Adipocyte (in vitro differentiated cells): Measurements from ENCODE around the gene C11orf68.
"Not testable (repeated sequence)": the region's sequence is repeated elsewhere in the genome, so short reads cannot be mapped to it uniquely, and the experiment has no call there.

Experiments used
- DNase-seq: peaks from one replicate; pipeline ENCODE4 v3.0.0-alpha.2; 2015; ENCODE audit warnings: low read depth
- H3K27me3 ChIP-seq: replicated peaks from 2 replicates; pipeline ENCODE4 v1.7.0; 2013; ENCODE audit warnings: mild to moderate bottlenecking, low read length, moderate library complexity; ENCODE audit not compliant: control insufficient read depth, insufficient read depth
- H3K36me3 ChIP-seq: 2 replicates; pipeline ENCODE4 v1.7.0; 2013; ENCODE audit warnings: low read length, mild to moderate bottlenecking, moderate library complexity; ENCODE audit not compliant: control insufficient read depth, insufficient read depth, severe bottlenecking
- H3K4me1 ChIP-seq: 2 replicates; pipeline ENCODE4 v1.7.0; 2013; ENCODE audit warnings: mild to moderate bottlenecking, low read length, moderate library complexity; ENCODE audit not compliant: control insufficient read depth, insufficient read depth
- H3K4me3 ChIP-seq: 2 replicates; pipeline ENCODE4 v1.7.0; 2013; ENCODE audit warnings: mild to moderate bottlenecking, low read length, moderate library complexity
- H3K9ac ChIP-seq: 2 replicates; pipeline ENCODE4 v1.7.0; 2013; ENCODE audit warnings: mild to moderate bottlenecking, low read length, moderate library complexity
- H3K9me3 ChIP-seq: 2 replicates; pipeline ENCODE4 v1.7.0; 2013; ENCODE audit warnings: mild to moderate bottlenecking, low read length, moderate library complexity; ENCODE audit not compliant: control insufficient read depth

The C11orf68 gene

GRCh38 chr11:65895482-65895981 is 23.3 kb downstream of the C11orf68 start:
- H3K36me3 ChIP-seq, result peaks cover 38% of the 10 kb centered on the region
- H3K4me1 ChIP-seq, result peaks cover 54% of the 10 kb centered on the region
- no peaks in the 10 kb centered on the region for H3K9me3 ChIP-seq
- no peak overlapping the region for H3K4me3 ChIP-seq
- H3K9ac ChIP-seq, result peak overlapping the region; percentile 91
- H3K27me3 ChIP-seq, result no peaks in the 10 kb centered on the region
- no peak for DNase-seq

- H3K36me3 ChIP-seq, result peaks cover 38% of the 10 kb centered on the region
- no peaks in the 10 kb centered on the region for H3K9me3 ChIP-seq
- no peak overlapping the region for H3K4me3 ChIP-seq
- H3K9ac ChIP-seq, result peak overlapping the region; percentile 78
- no peak for DNase-seq
- no peaks in the 10 kb centered on the region for H3K27me3 ChIP-seq
- peaks cover 63% of the 10 kb centered on the region for H3K4me1 ChIP-seq
Measured at GRCh38 chr11:65894034-65894591, 24.7 kb downstream of the C11orf68 start.

GRCh38 chr11:65892661-65893317 is 26.1 kb downstream of the C11orf68 start:
- H3K9ac ChIP-seq, result peak overlapping the region; percentile 96
- peaks cover 38% of the 10 kb centered on the region for H3K36me3 ChIP-seq
- peaks cover 66% of the 10 kb centered on the region for H3K4me1 ChIP-seq
- H3K4me3 ChIP-seq, result peak overlapping the region; percentile 86
- DNase-seq, result no peak
- H3K9me3 ChIP-seq, result no peaks in the 10 kb centered on the region
- H3K27me3 ChIP-seq, result no peaks in the 10 kb centered on the region

GRCh38 chr11:65892137-65892540 is 26.7 kb downstream of the C11orf68 start:
- DNase-seq, H3K27me3 ChIP-seq, H3K9me3 ChIP-seq: not testable (repeated sequence)
- peaks cover 38% of the 10 kb centered on the region for H3K36me3 ChIP-seq
- H3K4me1 ChIP-seq, result peaks cover 66% of the 10 kb centered on the region
- H3K9ac ChIP-seq, result peak overlapping the region; percentile 96
- H3K4me3 ChIP-seq, result peak overlapping the region; percentile 86

GRCh38 chr11:65891219-65892136 is 27.4 kb downstream of the C11orf68 start:
- H3K4me1 ChIP-seq, result peaks cover 65% of the 10 kb centered on the region
- no peaks in the 10 kb centered on the region for H3K27me3 ChIP-seq
- peak overlapping the region; percentile 96 for H3K9ac ChIP-seq
- DNase-seq, result peak; percentile 69
- peaks cover 41% of the 10 kb centered on the region for H3K36me3 ChIP-seq
- H3K4me3 ChIP-seq, result peak overlapping the region; percentile 86
- no peaks in the 10 kb centered on the region for H3K9me3 ChIP-seq

GRCh38 chr11:65890324-65891218 is 28.3 kb downstream of the C11orf68 start, which contains the start of gene CCDC85B:
Gene CCDC85B, plus strand, starts transcription at chr11:65890673. Its CDS starts 111 bp downstream, at chr11:65890784.
- peak; percentile 99 for DNase-seq
- peaks cover 59% of the 10 kb centered on the region for H3K4me1 ChIP-seq
- peaks cover 41% of the 10 kb centered on the region for H3K36me3 ChIP-seq
- H3K4me3 ChIP-seq, result peak within 1 kb of the TSS; percentile 86
- H3K9ac ChIP-seq, result peak within 1 kb of the TSS; percentile 99
- H3K27me3 ChIP-seq, result no peaks in the 10 kb centered on the region
- H3K9me3 ChIP-seq, result no peaks in the 10 kb centered on the region

- Histone ChIP-seq H3K4me1 (peaks cover 47% of the 10 kb centered on the region), H3K36me3 (peaks cover 47% of the 10 kb centered on the region), H3K27me3 (no peaks in the 10 kb centered on the region), H3K9ac (peak within 1 kb of the TSS; percentile 99), H3K9me3 (no peaks in the 10 kb centered on the region), H3K4me3 (peak within 1 kb of the TSS; percentile 89)
- DNase-seq, result peak; percentile 99
Measured at GRCh38 chr11:65888163-65888814, 30.6 kb downstream of the C11orf68 start, which contains the start of gene FIBP. Gene FIBP, minus strand, starts transcription at chr11:65888471. Its CDS starts 53 bp downstream, at chr11:65888418.

- peak overlapping the region; percentile 89 for H3K4me3 ChIP-seq
- no peak for DNase-seq
Measured at GRCh38 chr11:65887723-65888162, 31.1 kb downstream of the C11orf68 start.

GRCh38 chr11:65886826-65887722 is 31.8 kb downstream of the C11orf68 start:
- no peak for DNase-seq
- Histone ChIP-seq H3K4me3 (peak overlapping the region; percentile 89), H3K36me3 (peaks cover 47% of the 10 kb centered on the region), H3K9me3 (no peaks in the 10 kb centered on the region), H3K9ac (peak overlapping the region; percentile 99), H3K27me3 (no peaks in the 10 kb centered on the region), H3K4me1 (peaks cover 36% of the 10 kb centered on the region)

More at GRCh38 chr11:65887723-65888162, 31.1 kb downstream of the C11orf68 start:
- peaks cover 43% of the 10 kb centered on the region for H3K4me1 ChIP-seq
- no peaks in the 10 kb centered on the region for H3K27me3 ChIP-seq
- peaks cover 49% of the 10 kb centered on the region for H3K36me3 ChIP-seq
- H3K9me3 ChIP-seq, result no peaks in the 10 kb centered on the region
- peak overlapping the region; percentile 99 for H3K9ac ChIP-seq
